ENCODE results near the gene STAC2. TPM values are rescaled to one million over a fixed set of nuclear protein-coding genes. Genes with fewer than 3 reads are reported as not detected.

Gene STAC2
- total RNA-seq, 1 donor from 2014 or later = not detected

GRCh38 chr17:39212195-39212810 lies 13.4 kb downstream of the STAC2 start:
- intact Hi-C loops (cut with micrococcal nuclease) = no loop called here

- intact Hi-C loops (cut with micrococcal nuclease) = no loop called here
Measured at GRCh38 chr17:39210093-39210434, 15.7 kb downstream of the STAC2 start.

- intact Hi-C loops (cut with micrococcal nuclease) = loop anchor here (10.0 kb wide), 1 partner anchor 245 kb away; the partner anchor contains the start of gene MED1
Measured at GRCh38 chr17:39209317-39210092, 16.2 kb downstream of the STAC2 start.

GRCh38 chr17:39208893-39209292 lies 16.9 kb downstream of the STAC2 start:
- intact Hi-C loops (cut with micrococcal nuclease) = loop anchor here (10.0 kb wide), 1 partner anchor 246 kb away; the partner anchor contains the start of gene MED1

GRCh38 chr17:39208136-39208535 lies 17.6 kb downstream of the STAC2 start:
- intact Hi-C loops (cut with micrococcal nuclease) = loop anchor here (10.0 kb wide), 1 partner anchor 247 kb away; the partner anchor contains the start of gene MED1

GRCh38 chr17:39205112-39205526 lies 20.6 kb downstream of the STAC2 start:
- intact Hi-C loops (cut with micrococcal nuclease) = loop anchor here (10.0 kb wide), 1 partner anchor 250 kb away; the partner anchor contains the start of gene MED1

- intact Hi-C loops (cut with micrococcal nuclease) = loop anchor here (10.0 kb wide), 1 partner anchor 251 kb away; the partner anchor contains the start of gene MED1
Measured at GRCh38 chr17:39204245-39204644, 21.5 kb downstream of the STAC2 start.

GRCh38 chr17:39200957-39201510 lies 24.7 kb downstream of the STAC2 start:
- intact Hi-C loops (cut with micrococcal nuclease) = loop anchor here (1.0 to 10.0 kb wide), 2 partner anchors 48 to 254 kb away; partner anchors contain the start of gene MED1

- intact Hi-C loops (cut with micrococcal nuclease) = loop anchor here (1.0 to 10.0 kb wide), 2 partner anchors 47 to 255 kb away; partner anchors contain the start of gene MED1
Measured at GRCh38 chr17:39200070-39200879, 25.5 kb downstream of the STAC2 start, which contains the start of gene RPL19. TSS of gene RPL19 (plus strand) at chr17:39200283. CDS start at chr17:39200345, 62 bp downstream.

- intact Hi-C loops (cut with micrococcal nuclease) = loop anchor here (1.0 to 10.0 kb wide), 2 partner anchors 46 to 255 kb away; partner anchors contain the start of gene MED1
Measured at GRCh38 chr17:39199820-39200069, 26.0 kb downstream of the STAC2 start.

- intact Hi-C loops (cut with micrococcal nuclease) = no loop called here
Measured at GRCh38 chr17:39198186-39198566, 27.6 kb downstream of the STAC2 start.

- intact Hi-C loops (cut with micrococcal nuclease) = no loop called here
Measured at GRCh38 chr17:39197380-39198185, 28.2 kb downstream of the STAC2 start, which contains the start of gene CACNB1. TSS of gene CACNB1 (minus strand) at chr17:39197669. CDS start at chr17:39197495, 174 bp downstream.

GRCh38 chr17:39196808-39197291 lies 28.9 kb downstream of the STAC2 start:
- intact Hi-C loops (cut with micrococcal nuclease) = no loop called here

GRCh38 chr17:39196241-39196807 lies 29.4 kb downstream of the STAC2 start:
- intact Hi-C loops (cut with micrococcal nuclease) = no loop called here

GRCh38 chr17:39195568-39196160 lies 30.1 kb downstream of the STAC2 start:
- intact Hi-C loops (cut with micrococcal nuclease) = no loop called here

- intact Hi-C loops (cut with micrococcal nuclease) = no loop called here
Measured at GRCh38 chr17:39194985-39195524, 30.7 kb downstream of the STAC2 start.

GRCh38 chr17:39194089-39194984 lies 31.4 kb downstream of the STAC2 start:
- intact Hi-C loops (cut with micrococcal nuclease) = no loop called here

- intact Hi-C loops (cut with micrococcal nuclease) = no loop called here
Measured at GRCh38 chr17:39193346-39193745, 32.4 kb downstream of the STAC2 start.

Measured in T-helper 2 cell treated with Interferon-gamma antibody and Interleukin-4, amounts not matched to agents 100 ng/mL and 5 ng/mL, for 36 hours (primary cell).